ENCODE data around the gene KCNIP1. TPM values are rescaled to one million over a fixed set of nuclear protein-coding genes. Genes with fewer than 3 reads are reported as not detected.

Gene KCNIP1
- total RNA-seq, 1 donor from 2014 or later, result 0.45 TPM

- no peaks in the 10 kb centered on the region for H3K9me3 ChIP-seq (ENCODE audit: insufficient read depth, low read depth, low read length)
- H3K4me3 Mint-ChIP-seq (ENCODE audit: unreplicated experiment), result no peak overlapping the region
- no peak overlapping the region for H2AFZ ChIP-seq (ENCODE audit: low read depth, low read length)
- TF ChIP-seq EZH2 (IDR thresholded peaks at IDR 0.05; ENCODE audit: insufficient read depth, low read length) (no peak), CTCF (IDR thresholded peaks at IDR 0.05; ENCODE audit: insufficient read depth, low read depth, low read length) (no peak)
- no peak overlapping the region for H3K27ac Mint-ChIP-seq (ENCODE audit: unreplicated experiment)
- no peaks in the 10 kb centered on the region for H3K36me3 ChIP-seq (ENCODE audit: insufficient read depth, low read length)
- no peaks in the 10 kb centered on the region for H3K79me2 ChIP-seq (ENCODE audit: insufficient read depth, low read length)
- no peak overlapping the region for H3K4me2 ChIP-seq (ENCODE audit: low read length)
- H3K9me3 Mint-ChIP-seq (ENCODE audit: unreplicated experiment), result no peaks in the 10 kb centered on the region
- peaks cover 18% of the 10 kb centered on the region for H3K4me1 ChIP-seq (ENCODE audit: insufficient read depth, low read length)
- DNase-seq (ENCODE audit: low read depth), result no peak
- no peak overlapping the region for H3K4me3 ChIP-seq (ENCODE audit: insufficient read depth, low read depth, low read length)
- H3K27ac ChIP-seq (ENCODE audit: low read depth, low read length), result no peak overlapping the region
- peaks cover 15% of the 10 kb centered on the region for H3K4me1 Mint-ChIP-seq (ENCODE audit: low read depth, unreplicated experiment)
- H3K9ac ChIP-seq (ENCODE audit: low read length), result no peak overlapping the region
- peaks cover 55% of the 10 kb centered on the region for H3K27me3 Mint-ChIP-seq (ENCODE audit: low read depth, unreplicated experiment)
- H3K27me3 ChIP-seq (ENCODE audit: insufficient read depth, low read length), result peaks cover 2% of the 10 kb centered on the region
- H4K20me1 ChIP-seq (ENCODE audit: insufficient read depth, low read length), result no peaks in the 10 kb centered on the region
- no peaks in the 10 kb centered on the region for H3K36me3 Mint-ChIP-seq (ENCODE audit: low read depth, unreplicated experiment)
- no peak for FAIRE-seq
Measured at GRCh38 chr5:170525470-170526211, 21.8 kb downstream of the KCNIP1 start.

DNA sequence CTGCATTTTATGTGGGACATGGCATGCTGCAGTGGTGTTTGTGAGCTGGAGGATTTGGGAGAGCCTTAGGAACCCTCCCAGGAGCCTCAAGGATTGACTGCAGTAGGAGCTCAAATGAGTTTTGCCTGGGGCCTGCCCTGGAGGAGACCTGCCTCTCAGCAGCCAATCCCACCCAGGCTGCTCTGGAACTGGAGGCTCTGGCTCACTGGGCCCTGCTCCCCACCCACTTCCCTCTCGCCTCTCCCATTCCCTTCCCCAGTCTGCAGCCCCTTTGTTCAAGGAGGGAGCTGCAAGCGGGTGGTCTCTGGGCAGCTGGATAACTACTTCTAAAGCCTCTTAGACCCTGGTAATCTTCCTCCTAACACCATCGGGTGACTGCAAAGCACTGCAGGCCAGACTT, 24.2 kb downstream of the KCNIP1 start:
- no peak overlapping the region for H3K4me3 ChIP-seq (ENCODE audit: insufficient read depth, low read depth, low read length)
- H3K79me2 ChIP-seq (ENCODE audit: insufficient read depth, low read length), result no peaks in the 10 kb centered on the region
- TF ChIP-seq EZH2 (IDR thresholded peaks at IDR 0.05; ENCODE audit: insufficient read depth, low read length), result no peak
- TF ChIP-seq CTCF (IDR thresholded peaks at IDR 0.05; ENCODE audit: insufficient read depth, low read depth, low read length), result no peak
- H3K9me3 ChIP-seq (ENCODE audit: insufficient read depth, low read depth, low read length), result no peaks in the 10 kb centered on the region
- Mint-ChIP-seq H3K27ac (ENCODE audit: unreplicated experiment) (no peak overlapping the region), H3K4me1 (ENCODE audit: low read depth, unreplicated experiment) (peaks cover under 1% of the 10 kb centered on the region), H3K9me3 (ENCODE audit: unreplicated experiment) (no peaks in the 10 kb centered on the region), H3K36me3 (ENCODE audit: low read depth, unreplicated experiment) (no peaks in the 10 kb centered on the region), H3K4me3 (ENCODE audit: unreplicated experiment) (no peak overlapping the region), H3K27me3 (ENCODE audit: low read depth, unreplicated experiment) (peaks cover 65% of the 10 kb centered on the region)
- no peak for DNase-seq (ENCODE audit: low read depth)
- H3K27ac ChIP-seq (ENCODE audit: low read depth, low read length), result no peak overlapping the region
- FAIRE-seq, result no peak
- H4K20me1 ChIP-seq (ENCODE audit: insufficient read depth, low read length), result no peaks in the 10 kb centered on the region
- H3K4me1 ChIP-seq (ENCODE audit: insufficient read depth, low read length), result peaks cover 5% of the 10 kb centered on the region
- H2AFZ ChIP-seq (ENCODE audit: low read depth, low read length), result no peak overlapping the region
- peaks cover 6% of the 10 kb centered on the region for H3K27me3 ChIP-seq (ENCODE audit: insufficient read depth, low read length)
- no peaks in the 10 kb centered on the region for H3K36me3 ChIP-seq (ENCODE audit: insufficient read depth, low read length)
- H3K9ac ChIP-seq (ENCODE audit: low read length), result no peak overlapping the region
- no peak overlapping the region for H3K4me2 ChIP-seq (ENCODE audit: low read length)

DNA sequence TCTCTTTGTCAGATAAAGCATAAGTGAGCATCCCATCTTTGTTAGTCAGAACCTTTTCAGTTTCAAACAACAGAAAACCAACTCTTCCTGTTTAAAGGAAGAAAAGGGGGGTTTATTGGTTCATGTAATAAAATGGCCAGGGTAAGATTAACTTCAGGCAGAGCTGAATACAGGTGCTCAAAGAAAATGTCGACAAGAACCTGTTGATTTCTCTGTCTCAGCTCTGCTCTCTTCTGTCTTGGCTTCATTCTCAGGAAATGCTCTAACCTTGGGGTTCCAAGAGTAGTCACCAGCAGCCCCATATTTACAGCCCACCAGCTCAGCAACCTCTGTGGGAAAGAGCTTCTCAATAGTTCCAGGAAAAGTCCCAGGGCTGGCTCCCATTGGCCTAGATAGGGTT, 25.2 kb downstream of the KCNIP1 start:
- H3K9ac ChIP-seq (ENCODE audit: low read length), result no peak overlapping the region
- DNase-seq (ENCODE audit: low read depth), result no peak
- Mint-ChIP-seq H3K4me3 (ENCODE audit: unreplicated experiment) (no peak overlapping the region), H3K27me3 (ENCODE audit: low read depth, unreplicated experiment) (peaks cover 64% of the 10 kb centered on the region), H3K4me1 (ENCODE audit: low read depth, unreplicated experiment) (no peaks in the 10 kb centered on the region), H3K36me3 (ENCODE audit: low read depth, unreplicated experiment) (no peaks in the 10 kb centered on the region), H3K27ac (ENCODE audit: unreplicated experiment) (no peak overlapping the region), H3K9me3 (ENCODE audit: unreplicated experiment) (no peaks in the 10 kb centered on the region)
- no peaks in the 10 kb centered on the region for H3K4me1 ChIP-seq (ENCODE audit: insufficient read depth, low read length)
- no peaks in the 10 kb centered on the region for H3K79me2 ChIP-seq (ENCODE audit: insufficient read depth, low read length)
- H3K4me2 ChIP-seq (ENCODE audit: low read length), result no peak overlapping the region
- peaks cover 4% of the 10 kb centered on the region for H3K27me3 ChIP-seq (ENCODE audit: insufficient read depth, low read length)
- TF ChIP-seq CTCF (IDR thresholded peaks at IDR 0.05; ENCODE audit: insufficient read depth, low read depth, low read length) (no peak), EZH2 (IDR thresholded peaks at IDR 0.05; ENCODE audit: insufficient read depth, low read length) (no peak)
- no peak overlapping the region for H3K4me3 ChIP-seq (ENCODE audit: insufficient read depth, low read depth, low read length)
- FAIRE-seq, result no peak
- no peak overlapping the region for H3K27ac ChIP-seq (ENCODE audit: low read depth, low read length)
- H2AFZ ChIP-seq (ENCODE audit: low read depth, low read length), result no peak overlapping the region
- no peaks in the 10 kb centered on the region for H4K20me1 ChIP-seq (ENCODE audit: insufficient read depth, low read length)
- no peaks in the 10 kb centered on the region for H3K9me3 ChIP-seq (ENCODE audit: insufficient read depth, low read depth, low read length)
- no peaks in the 10 kb centered on the region for H3K36me3 ChIP-seq (ENCODE audit: insufficient read depth, low read length)
